Measurements from ENCODE around the gene CEBPZ. TPM values are rescaled to one million over a fixed set of nuclear protein-coding genes. Genes with fewer than 3 reads are reported as not detected.

CEBPZ gene
- total and polyA plus RNA-seq, 2 of the 13 experiments (the other 11 are each of a cell fraction or from before 2014, with no cell fraction given) = 14.4 to 117 TPM

- no peak for TF ChIP-seq SKIL (CRISPR knock-in tag; IDR thresholded peaks at IDR 0.05; ENCODE audit: borderline replicate concordance)
- no peak for TF ChIP-seq TCF7 (IDR thresholded peaks at IDR 0.05; ENCODE audit: low read depth)
- peak; percentile 42 for TF ChIP-seq ZSCAN22 (CRISPR knock-in tag; IDR thresholded peaks at IDR 0.05)
- no peak for TF ChIP-seq ZBTB3 (CRISPR knock-in tag; IDR thresholded peaks at IDR 0.05; ENCODE audit: borderline replicate concordance, low read depth)
- peak; percentile 94 for TF ChIP-seq ZGPAT (CRISPR knock-in tag; IDR thresholded peaks at IDR 0.05)
- peak; percentile 91 for TF ChIP-seq ZNF746 (CRISPR knock-in tag; IDR thresholded peaks at IDR 0.05)
- peak; percentile 54; the same call in 1 of the 2 replicates for TF ChIP-seq TSC22D2 (CRISPR knock-in tag; IDR thresholded peaks at IDR 0.05; ENCODE audit: borderline replicate concordance)
- no peak for TF ChIP-seq RAD51 (IDR thresholded peaks at IDR 0.05; ENCODE audit: borderline replicate concordance)
- TF ChIP-seq ZBTB44 (CRISPR knock-in tag; IDR thresholded peaks at IDR 0.05) = peak; percentile 15; the same call in 1 of the 2 replicates
- no peak for TF ChIP-seq ZNF367 (CRISPR knock-in tag; IDR thresholded peaks at IDR 0.05; ENCODE audit: borderline replicate concordance)
- TF ChIP-seq KIAA2018 (CRISPR knock-in tag; IDR thresholded peaks at IDR 0.05; ENCODE audit: borderline replicate concordance) = no peak
- peak; percentile 20; the same call in 1 of the 2 replicates for TF ChIP-seq SATB2 (CRISPR knock-in tag; IDR thresholded peaks at IDR 0.05)
- peak; percentile 78; the same call in 1 of the 2 replicates for TF ChIP-seq ZNF446 (CRISPR knock-in tag; IDR thresholded peaks at IDR 0.05)
- peak; percentile 96 for TF ChIP-seq YEATS2 (CRISPR knock-in tag; IDR thresholded peaks at IDR 0.05; ENCODE audit: borderline replicate concordance)
- TF ChIP-seq MAFF (IDR thresholded peaks at IDR 0.05; ENCODE audit: low read depth, low read length) = peak; percentile 41; the same call in 1 of the 2 replicates
Observed at GRCh38 chr2:37231241-37232130, at the start of gene CEBPZ, which contains the start of gene NDUFAF7 (continued).
